K562 (cell line): ENCODE results near the gene BIN1. TPM values are rescaled to one million over a fixed set of nuclear protein-coding genes. Genes with fewer than 3 reads are reported as not detected.
A peak's percentile ranks its signal among the peaks of the same experiment; 100 is the strongest.

Source experiments
- ASH1L ChIP-seq: fragments of 450-650 bp; IDR thresholded peaks from 2 replicates; pipeline ENCODE4 v1.6.1; 2018; ENCODE audit warnings: borderline replicate concordance, mild to moderate bottlenecking, low read depth; ENCODE audit not compliant: partially characterized antibody
- ELF1 ChIP-seq: fragments of 200-800 bp; sonication (Bioruptor generic); IDR thresholded peaks from 2 replicates; pipeline ENCODE4 v1.6.1; 2016; ENCODE audit warnings: missing genetic modification characterization, missing compliant biosample characterization
- EP300 ChIP-seq: IDR thresholded peaks from 2 replicates; pipeline ENCODE4 v1.6.1; 2012; ENCODE audit warnings: low read length, improper control_type of control experiment
- HEY1 ChIP-seq: fragments of 250-450 bp; sonication (Bioruptor Pico); IDR thresholded peaks from 2 replicates; pipeline ENCODE4 v1.5.0; 2020; ENCODE audit warnings: mild to moderate bottlenecking, moderate library complexity, borderline replicate concordance
- KAT8 ChIP-seq: fragments of 450-650 bp; IDR thresholded peaks from 2 replicates; pipeline ENCODE4 v1.6.1; 2016; ENCODE audit warnings: low read depth, mild to moderate bottlenecking
- KDM5B ChIP-seq: fragments of 200-600 bp; sonication (generic); IDR thresholded peaks from 2 replicates; pipeline ENCODE4 v1.6.1; 2012; ENCODE audit warnings: low read depth, mild to moderate bottlenecking, moderate library complexity, low read length, control low read depth, inconsistent platforms; ENCODE audit not compliant: insufficient replicate concordance
- PTBP1 ChIP-seq: fragments of 200-400 bp; formaldehyde crosslinking; IDR thresholded peaks from 2 replicates; pipeline ENCODE4 v1.6.1; 2017; ENCODE audit warnings: low read depth, low read length
- SRSF9 ChIP-seq: fragments of 200-400 bp; formaldehyde crosslinking; IDR thresholded peaks from 2 replicates; pipeline ENCODE4 v1.6.1; 2017; ENCODE audit warnings: low read depth, low read length, borderline replicate concordance
- TCF7L2 ChIP-seq: fragments of 150-350 bp; IDR thresholded peaks from 2 replicates; pipeline ENCODE4 v1.6.1; 2016; ENCODE audit warnings: low read depth, mild to moderate bottlenecking, low read length, moderate library complexity
- ZNF12 ChIP-seq: sonication (generic); formaldehyde crosslinking; IDR thresholded peaks from 2 replicates; pipeline ENCODE4 v1.4.0; 2020; ENCODE audit warnings: mild to moderate bottlenecking, missing genetic modification reagents
- ZNF23 ChIP-seq: fragments of 250-450 bp; sonication (Bioruptor Pico); IDR thresholded peaks from 2 replicates; pipeline ENCODE4 v1.4.0; 2020; ENCODE audit warnings: mild to moderate bottlenecking
- ZNF282 ChIP-seq: sonication (generic); formaldehyde crosslinking; IDR thresholded peaks from 2 replicates; pipeline ENCODE4 v1.8.1; 2023; ENCODE audit warnings: missing genetic modification reagents
- ZNF395 ChIP-seq: fragments of 200-800 bp; sonication (Bioruptor generic); IDR thresholded peaks from 2 replicates; pipeline ENCODE4 v1.6.1; 2017; ENCODE audit warnings: missing genetic modification characterization, missing compliant biosample characterization
- ZNF57 ChIP-seq: fragments of 450-650 bp; formaldehyde crosslinking; IDR thresholded peaks from 2 replicates; pipeline ENCODE4 v1.4.0; 2020; ENCODE audit warnings: mild to moderate bottlenecking, moderate library complexity
- ZNF668 ChIP-seq: fragments of 250-450 bp; sonication (Bioruptor Pico); IDR thresholded peaks from 2 replicates; pipeline ENCODE4 v1.8.0; 2022; ENCODE audit warnings: mild to moderate bottlenecking, inconsistent platforms
- polyA plus RNA-seq, 8 experiments: library from polyadenylated mRNA; depleted of rRNA in 4 of 8; stranded (reverse) in 5 of 8; unstranded in 3 of 8; fragments of >200 nt; fragmentation: Nextera tagmentation in 2 of 8; fragmentation: Illumina TruSeq in 1 of 8; extraction: Ambion mirVana in 2 of 8; extraction: Trizol in 1 of 8; gene quantifications; 2 replicates each; pipeline versions ENCODE4 v1.2.1 to v1.2.3, GENCODE V29; 2011 to 2014; ENCODE audit warnings: inconsistent platforms in 1 of 8, missing spikeins in 1 of 8
- total RNA-seq, 7 experiments: library from RNA; depleted of rRNA in 6 of 7; stranded (reverse); fragments of >200 nt in 6 of 7; fragmentation: Illumina TruSeq in 2 of 7; extraction: Trizol in 2 of 7; gene quantifications; 2 replicates each; pipeline versions ENCODE4 v1.2.1 to v1.2.3, GENCODE V29; 2011 to 2021; ENCODE audit warnings: low replicate concordance in 1 of 7
- TF ChIP-seq, protein P1 (sequence below), 2 experiments: IDR thresholded peaks; 2 replicates each; pipeline ENCODE4 v1.6.1; 2012; ENCODE audit warnings: improper control_type of control experiment in 2 of 2, low read depth in 2 of 2, low read length in 2 of 2, borderline replicate concordance in 1 of 2
- TF ChIP-seq, protein P2 (sequence below): fragments of 250-450 bp; sonication (Bioruptor Pico); IDR thresholded peaks from 2 replicates; pipeline ENCODE4 v1.8.0; 2022; ENCODE audit warnings: moderate library complexity, mild to moderate bottlenecking, inconsistent platforms
- TF ChIP-seq, protein P3 (sequence below): sonication (generic); formaldehyde crosslinking; IDR thresholded peaks from 2 replicates; pipeline ENCODE4 v1.8.1; 2023; ENCODE audit warnings: mild to moderate bottlenecking, missing genetic modification reagents

Gene BIN1
- total and polyA plus RNA-seq, 9 of the 15 experiments (the other 6 are each of a cell fraction or from before 2014, with no cell fraction given): 0.04 to 2.8 (median 0.79) TPM; not detected in 1

DNA sequence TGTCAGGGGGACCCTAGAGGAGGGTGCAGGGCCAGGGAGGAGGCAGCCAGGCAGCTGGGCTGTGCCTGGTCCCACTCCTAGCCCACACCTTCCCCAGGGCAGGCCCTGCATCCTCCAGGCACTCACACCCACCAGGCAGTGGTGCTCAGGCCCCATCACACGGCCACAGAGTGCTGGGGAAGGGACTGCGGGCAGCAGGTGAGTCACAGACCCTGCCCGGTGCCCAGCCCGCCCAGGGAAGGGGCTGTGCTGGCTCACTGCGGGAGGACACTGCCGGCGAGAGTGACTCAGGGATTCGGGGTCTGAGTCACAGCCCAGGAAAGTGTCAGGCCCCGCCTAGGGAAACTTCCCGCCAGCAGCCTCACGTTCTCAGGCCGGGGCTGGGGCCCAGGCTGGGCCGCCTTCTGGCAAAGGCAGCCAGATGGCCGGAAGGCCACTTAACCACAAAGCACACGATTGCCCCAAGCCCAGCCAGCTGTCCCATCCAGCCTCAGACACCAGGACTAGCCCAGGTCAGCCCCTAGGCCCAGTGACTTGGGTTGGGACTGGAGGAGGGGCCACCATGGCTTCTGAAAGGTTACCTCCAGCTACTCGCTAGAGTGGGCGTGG is 42.2 kb downstream of the BIN1 start (continued):
- TF ChIP-seq ZNF395 (no peak), PTBP1 (no peak), HEY1 (CRISPR knock-in tag) (no peak), TCF7L2 (no peak), ASH1L (no peak), ZNF282 (no peak), EP300 (peak; percentile 78), ZNF23 (CRISPR knock-in tag) (no peak), ZNF668 (no peak), SRSF9 (no peak), ELF1 (tag) (no peak), KDM5B (peak; percentile 51), ZNF57 (no peak), KAT8 (no peak), ZNF12 (CRISPR knock-in tag) (no peak)
- TF ChIP-seq, protein P1, sequence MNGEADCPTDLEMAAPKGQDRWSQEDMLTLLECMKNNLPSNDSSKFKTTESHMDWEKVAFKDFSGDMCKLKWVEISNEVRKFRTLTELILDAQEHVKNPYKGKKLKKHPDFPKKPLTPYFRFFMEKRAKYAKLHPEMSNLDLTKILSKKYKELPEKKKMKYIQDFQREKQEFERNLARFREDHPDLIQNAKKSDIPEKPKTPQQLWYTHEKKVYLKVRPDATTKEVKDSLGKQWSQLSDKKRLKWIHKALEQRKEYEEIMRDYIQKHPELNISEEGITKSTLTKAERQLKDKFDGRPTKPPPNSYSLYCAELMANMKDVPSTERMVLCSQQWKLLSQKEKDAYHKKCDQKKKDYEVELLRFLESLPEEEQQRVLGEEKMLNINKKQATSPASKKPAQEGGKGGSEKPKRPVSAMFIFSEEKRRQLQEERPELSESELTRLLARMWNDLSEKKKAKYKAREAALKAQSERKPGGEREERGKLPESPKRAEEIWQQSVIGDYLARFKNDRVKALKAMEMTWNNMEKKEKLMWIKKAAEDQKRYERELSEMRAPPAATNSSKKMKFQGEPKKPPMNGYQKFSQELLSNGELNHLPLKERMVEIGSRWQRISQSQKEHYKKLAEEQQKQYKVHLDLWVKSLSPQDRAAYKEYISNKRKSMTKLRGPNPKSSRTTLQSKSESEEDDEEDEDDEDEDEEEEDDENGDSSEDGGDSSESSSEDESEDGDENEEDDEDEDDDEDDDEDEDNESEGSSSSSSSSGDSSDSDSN (IDR thresholded peaks at IDR 0.05; ENCODE audit: borderline replicate concordance in 1 of 2, low read depth in 2 of 2, low read length in 2 of 2): peak; percentile 90 to 98; a peak in 3 of 4 replicates
- TF ChIP-seq, protein P2, sequence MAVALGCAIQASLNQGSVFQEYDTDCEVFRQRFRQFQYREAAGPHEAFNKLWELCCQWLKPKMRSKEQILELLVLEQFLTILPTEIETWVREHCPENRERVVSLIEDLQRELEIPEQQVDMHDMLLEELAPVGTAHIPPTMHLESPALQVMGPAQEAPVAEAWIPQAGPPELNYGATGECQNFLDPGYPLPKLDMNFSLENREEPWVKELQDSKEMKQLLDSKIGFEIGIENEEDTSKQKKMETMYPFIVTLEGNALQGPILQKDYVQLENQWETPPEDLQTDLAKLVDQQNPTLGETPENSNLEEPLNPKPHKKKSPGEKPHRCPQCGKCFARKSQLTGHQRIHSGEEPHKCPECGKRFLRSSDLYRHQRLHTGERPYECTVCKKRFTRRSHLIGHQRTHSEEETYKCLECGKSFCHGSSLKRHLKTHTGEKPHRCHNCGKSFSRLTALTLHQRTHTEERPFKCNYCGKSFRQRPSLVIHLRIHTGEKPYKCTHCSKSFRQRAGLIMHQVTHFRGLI: 0 out of 2 replicates have a peak, but pooled peaks have one; percentile 58
- TF ChIP-seq, protein P3, sequence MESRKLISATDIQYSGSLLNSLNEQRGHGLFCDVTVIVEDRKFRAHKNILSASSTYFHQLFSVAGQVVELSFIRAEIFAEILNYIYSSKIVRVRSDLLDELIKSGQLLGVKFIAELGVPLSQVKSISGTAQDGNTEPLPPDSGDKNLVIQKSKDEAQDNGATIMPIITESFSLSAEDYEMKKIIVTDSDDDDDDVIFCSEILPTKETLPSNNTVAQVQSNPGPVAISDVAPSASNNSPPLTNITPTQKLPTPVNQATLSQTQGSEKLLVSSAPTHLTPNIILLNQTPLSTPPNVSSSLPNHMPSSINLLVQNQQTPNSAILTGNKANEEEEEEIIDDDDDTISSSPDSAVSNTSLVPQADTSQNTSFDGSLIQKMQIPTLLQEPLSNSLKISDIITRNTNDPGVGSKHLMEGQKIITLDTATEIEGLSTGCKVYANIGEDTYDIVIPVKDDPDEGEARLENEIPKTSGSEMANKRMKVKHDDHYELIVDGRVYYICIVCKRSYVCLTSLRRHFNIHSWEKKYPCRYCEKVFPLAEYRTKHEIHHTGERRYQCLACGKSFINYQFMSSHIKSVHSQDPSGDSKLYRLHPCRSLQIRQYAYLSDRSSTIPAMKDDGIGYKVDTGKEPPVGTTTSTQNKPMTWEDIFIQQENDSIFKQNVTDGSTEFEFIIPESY (CRISPR knock-in tag): peak; percentile 90
